ENCODE measurements around the gene AHNAK2.
A peak's percentile ranks its signal among the peaks of the same experiment; 100 is the strongest.

AHNAK2 gene

GRCh38 chr14:104975481-104976197 is 2.5 kb downstream of the AHNAK2 start:
- TF ChIP-seq CTCF (conservative IDR thresholded peaks at IDR 0.05; ENCODE audit: low read depth, low read length), result peak; percentile 42
- no peak overlapping the region for H3K4me3 ChIP-seq (ENCODE audit: low read length)
- DNase-seq (ENCODE audit: low read depth), result no peak

GRCh38 chr14:104974665-104975390 is 3.3 kb downstream of the AHNAK2 start:
- no peak for TF ChIP-seq CTCF (conservative IDR thresholded peaks at IDR 0.05; ENCODE audit: low read depth, low read length)
- DNase-seq (ENCODE audit: low read depth), result no peak
- H3K4me3 ChIP-seq (ENCODE audit: low read length), result no peak overlapping the region

- no peak for TF ChIP-seq CTCF (conservative IDR thresholded peaks at IDR 0.05; ENCODE audit: low read depth, low read length)
- H3K4me3 ChIP-seq (ENCODE audit: low read length), result no peak overlapping the region
- DNase-seq (ENCODE audit: low read depth), result no peak
These were observed 4.0 kb downstream of the AHNAK2 start for GRCh38 chr14:104974146-104974541.

GRCh38 chr14:104973385-104974145 is 4.6 kb downstream of the AHNAK2 start:
- no peak overlapping the region for H3K4me3 ChIP-seq (ENCODE audit: low read length)
- DNase-seq (ENCODE audit: low read depth), result no peak
- TF ChIP-seq CTCF (conservative IDR thresholded peaks at IDR 0.05; ENCODE audit: low read depth, low read length), result no peak

GRCh38 chr14:104973135-104973384 is 5.1 kb downstream of the AHNAK2 start:
- no peak overlapping the region for H3K4me3 ChIP-seq (ENCODE audit: low read length)
- no peak for TF ChIP-seq CTCF (conservative IDR thresholded peaks at IDR 0.05; ENCODE audit: low read depth, low read length)
- DNase-seq (ENCODE audit: low read depth), result peak; percentile 98

GRCh38 chr14:104972301-104973134 is 5.7 kb downstream of the AHNAK2 start:
- peak; percentile 30 for TF ChIP-seq CTCF (conservative IDR thresholded peaks at IDR 0.05; ENCODE audit: low read depth, low read length)
- DNase-seq (ENCODE audit: low read depth), result peak; percentile 88
- no peak overlapping the region for H3K4me3 ChIP-seq (ENCODE audit: low read length)
